ENCODE results near the gene PER2.
"Not testable (repeated sequence)": the region's sequence is repeated elsewhere in the genome, so short reads cannot be mapped to it uniquely, and the experiment has no call there.

GRCh38 chr2:238324248-238324647 lies 35.8 kb upstream of the PER2 start:
- not testable (repeated sequence) for TF ChIP-seq CTCF (IDR thresholded peaks at IDR 0.05; ENCODE audit: low read depth, low read length); EZH2phosphoT487 (IDR thresholded peaks at IDR 0.05; ENCODE audit: low read depth)
